HUES48 (cell line): ENCODE results near the gene PITPNM3.

Source experiments
- H3K27ac ChIP-seq: one replicate; pipeline ENCODE4 v1.7.0; 2013; ENCODE audit warnings: low read depth, low read length, inconsistent platforms
- H3K27me3 ChIP-seq: 2 replicates; pipeline ENCODE4 v1.6.1; 2013; ENCODE audit warnings: mild to moderate bottlenecking, low read length; ENCODE audit not compliant: control insufficient read depth, insufficient read depth
- H3K36me3 ChIP-seq: 2 replicates; pipeline ENCODE4 v1.6.1; 2013; ENCODE audit warnings: low read length; ENCODE audit not compliant: control insufficient read depth, insufficient read depth
- H3K4me1 ChIP-seq: 2 replicates; pipeline ENCODE4 v1.6.1; 2013; ENCODE audit warnings: mild to moderate bottlenecking, low read length; ENCODE audit not compliant: control insufficient read depth, insufficient read depth
- H3K4me3 ChIP-seq: 2 replicates; pipeline ENCODE4 v1.5.1; 2013; ENCODE audit warnings: mild to moderate bottlenecking, low read depth, low read length
- H3K9ac ChIP-seq: 2 replicates; pipeline ENCODE4 v1.6.1; 2013; ENCODE audit warnings: mild to moderate bottlenecking, low read depth, low read length, moderate library complexity
- H3K9me3 ChIP-seq: 2 replicates; pipeline ENCODE4 v1.6.1; 2013; ENCODE audit warnings: low read length; ENCODE audit not compliant: control insufficient read depth, insufficient read depth

Gene PITPNM3

DNA sequence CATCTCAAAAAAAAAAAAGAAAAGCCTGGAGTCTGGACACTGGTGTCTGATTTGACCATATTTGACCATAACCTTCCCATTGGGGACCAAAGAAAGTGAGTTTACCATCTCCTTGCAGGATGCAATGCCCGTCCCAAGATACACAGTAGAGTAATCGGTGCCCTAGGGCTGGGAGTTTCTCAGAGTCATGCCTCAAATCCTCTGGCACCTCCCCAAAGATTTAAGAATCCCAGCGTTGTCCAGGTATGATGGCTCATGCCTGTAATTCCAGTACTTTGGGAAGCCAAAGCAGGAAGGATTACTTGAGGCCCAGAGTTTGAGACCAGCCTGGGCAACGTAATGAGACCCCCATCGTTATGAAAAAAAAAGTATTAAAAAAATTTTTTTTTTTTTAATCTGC is 5.0 kb downstream of the PITPNM3 start:
- peaks cover 13% of the 10 kb centered on the region for H3K4me1 ChIP-seq
- peaks cover 28% of the 10 kb centered on the region for H3K27me3 ChIP-seq
- no peak overlapping the region for H3K27ac ChIP-seq

DNA sequence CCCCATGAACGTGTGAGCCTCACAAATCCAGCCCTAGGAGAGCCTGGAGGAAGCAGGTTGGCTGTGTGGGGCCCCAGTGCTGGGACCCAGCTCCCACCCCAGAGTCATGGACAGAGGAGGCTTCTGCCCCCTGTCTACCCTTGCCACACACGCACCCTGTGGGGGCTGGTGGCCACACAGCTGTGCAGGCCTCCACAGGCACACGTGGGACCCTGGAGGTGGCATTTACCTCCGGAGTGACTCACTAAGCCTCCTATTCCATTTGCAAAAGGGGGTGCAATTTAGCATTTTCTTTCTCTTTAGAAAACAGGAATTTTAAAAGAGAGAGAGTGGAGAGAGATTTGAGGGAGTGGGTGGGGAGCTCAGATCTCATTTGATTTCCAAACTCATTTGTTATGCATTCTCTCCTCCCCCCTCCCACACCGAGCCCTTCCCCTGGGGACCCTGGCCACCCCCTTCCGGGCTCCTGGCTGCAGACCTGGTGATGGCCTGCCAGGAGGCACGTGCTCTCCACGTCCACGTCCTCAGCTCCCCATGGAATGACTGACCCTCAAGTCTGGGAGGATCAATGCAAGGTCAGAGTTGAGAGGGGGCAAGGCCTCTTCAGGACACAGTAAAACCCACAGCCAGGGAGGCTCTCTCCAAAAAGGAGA is 6.8 kb downstream of the PITPNM3 start:
- H3K4me3 ChIP-seq = no peak overlapping the region
- peaks cover 8% of the 10 kb centered on the region; the same call in 1 of the 2 replicates for H3K4me1 ChIP-seq
- H3K27ac ChIP-seq = no peak overlapping the region
- H3K9ac ChIP-seq = no peak overlapping the region
- H3K36me3 ChIP-seq = no peaks in the 10 kb centered on the region
- H3K9me3 ChIP-seq = no peaks in the 10 kb centered on the region
- peaks cover 12% of the 10 kb centered on the region for H3K27me3 ChIP-seq

More for the DNA sequence above, 5.0 kb downstream of the PITPNM3 start:
- Histone ChIP-seq H3K36me3 (no peaks in the 10 kb centered on the region), H3K9me3 (no peaks in the 10 kb centered on the region), H3K9ac (no peak overlapping the region), H3K4me3 (no peak overlapping the region)

GRCh38 chr17:6548578-6549330 is 7.6 kb downstream of the PITPNM3 start:
- H3K27me3 ChIP-seq = peaks cover 4% of the 10 kb centered on the region; the same call in 1 of the 2 replicates
- H3K9me3 ChIP-seq = no peaks in the 10 kb centered on the region
- H3K9ac ChIP-seq = no peak overlapping the region
- no peak overlapping the region for H3K27ac ChIP-seq
- no peaks in the 10 kb centered on the region for H3K36me3 ChIP-seq
- H3K4me3 ChIP-seq = no peak overlapping the region
- peaks cover 8% of the 10 kb centered on the region; the same call in 1 of the 2 replicates for H3K4me1 ChIP-seq

DNA sequence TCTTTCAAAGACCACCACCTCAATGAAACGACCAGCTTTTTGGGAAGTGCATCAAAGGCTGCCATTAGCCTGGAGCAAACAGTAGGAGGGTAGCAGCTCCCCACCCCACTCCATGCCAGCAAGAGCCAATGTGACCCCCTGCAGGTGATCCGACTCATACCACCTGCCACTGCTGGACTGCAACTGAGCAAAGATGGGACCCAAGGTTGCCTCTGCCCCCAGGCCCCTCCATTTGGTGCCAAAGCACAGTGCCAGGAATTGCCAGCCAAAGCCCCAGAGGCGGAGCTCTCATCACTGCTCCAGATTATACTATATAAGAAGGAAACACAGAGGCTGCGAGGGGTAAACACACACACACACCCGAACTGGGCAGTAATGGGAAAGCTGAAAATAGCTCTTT is 8.3 kb downstream of the PITPNM3 start:
- H3K27me3 ChIP-seq = no peaks in the 10 kb centered on the region; the same call in 1 of the 2 replicates
- H3K9me3 ChIP-seq = no peaks in the 10 kb centered on the region
- no peak overlapping the region for H3K9ac ChIP-seq
- no peak overlapping the region for H3K27ac ChIP-seq
- no peaks in the 10 kb centered on the region for H3K36me3 ChIP-seq
- H3K4me3 ChIP-seq = no peak overlapping the region
- H3K4me1 ChIP-seq = peaks cover 8% of the 10 kb centered on the region; the same call in 1 of the 2 replicates

- H3K4me1 ChIP-seq = peaks cover 8% of the 10 kb centered on the region; the same call in 1 of the 2 replicates
- H3K27me3 ChIP-seq = no peaks in the 10 kb centered on the region; the same call in 1 of the 2 replicates
- H3K27ac ChIP-seq = no peak overlapping the region
- H3K4me3 ChIP-seq = no peak overlapping the region
- no peaks in the 10 kb centered on the region for H3K9me3 ChIP-seq
- H3K36me3 ChIP-seq = no peaks in the 10 kb centered on the region
- H3K9ac ChIP-seq = no peak overlapping the region
Measured at GRCh38 chr17:6547336-6547735, 9.0 kb downstream of the PITPNM3 start.

DNA sequence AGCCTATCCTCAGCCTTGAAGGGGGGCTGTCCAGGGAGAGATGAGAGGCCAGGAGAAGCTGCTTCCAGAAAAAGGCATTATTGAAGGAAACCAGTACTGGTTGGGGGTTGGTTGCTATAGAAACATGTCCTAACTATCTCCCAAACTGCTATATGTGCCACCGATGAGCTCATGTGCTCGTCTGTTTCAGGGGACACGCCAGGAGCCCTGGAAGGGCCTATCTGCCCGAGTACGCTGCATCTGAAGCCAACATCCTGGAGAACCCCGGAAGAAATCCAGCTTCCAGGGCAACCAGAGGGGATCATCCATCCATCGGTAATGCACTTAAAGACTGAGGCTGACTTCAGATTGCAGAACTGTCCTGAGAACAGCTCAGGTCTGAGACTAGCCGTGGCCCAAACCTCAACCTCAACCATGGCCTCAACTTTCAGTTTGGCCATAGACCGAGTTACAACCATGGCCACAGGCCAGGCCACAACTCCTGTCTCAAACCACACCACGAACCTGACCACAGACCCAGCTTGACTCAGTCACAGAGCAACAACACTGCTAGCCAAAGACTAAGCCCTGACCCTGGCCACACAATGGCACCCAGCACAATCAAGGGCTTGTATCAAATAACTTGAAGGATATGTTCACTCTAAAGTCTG is 10.2 kb downstream of the PITPNM3 start:
- Histone ChIP-seq H3K27ac (no peak overlapping the region), H3K27me3 (no peaks in the 10 kb centered on the region; the same call in 1 of the 2 replicates), H3K9ac (no peak overlapping the region), H3K4me3 (no peak overlapping the region), H3K4me1 (peaks cover 6% of the 10 kb centered on the region; the same call in 1 of the 2 replicates), H3K36me3 (no peaks in the 10 kb centered on the region), H3K9me3 (no peaks in the 10 kb centered on the region)

DNA sequence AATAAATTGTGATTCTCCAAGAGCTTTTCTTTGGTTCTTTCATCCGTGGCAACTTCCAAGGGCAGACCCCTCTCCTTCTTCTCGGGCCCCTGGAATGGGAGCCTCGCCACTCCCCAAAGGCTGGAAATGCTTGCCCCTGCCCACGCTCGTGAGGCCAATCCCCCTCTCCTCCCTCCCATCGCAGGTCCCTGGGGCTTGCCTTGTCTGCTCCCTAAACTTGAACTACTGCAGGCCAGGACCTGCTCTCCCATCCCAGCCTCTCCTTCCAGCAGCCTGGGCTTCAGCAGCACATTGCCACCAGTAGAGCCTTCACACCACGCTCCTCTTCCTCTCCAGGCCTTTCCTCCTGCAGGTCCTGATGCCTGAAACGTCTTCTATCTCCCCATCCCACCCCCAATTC is 11.1 kb downstream of the PITPNM3 start:
- Histone ChIP-seq H3K9ac (no peak overlapping the region), H3K27me3 (no peaks in the 10 kb centered on the region; the same call in 1 of the 2 replicates), H3K4me1 (peaks cover 7% of the 10 kb centered on the region; the same call in 1 of the 2 replicates), H3K27ac (no peak overlapping the region), H3K4me3 (no peak overlapping the region), H3K9me3 (no peaks in the 10 kb centered on the region), H3K36me3 (no peaks in the 10 kb centered on the region)

DNA sequence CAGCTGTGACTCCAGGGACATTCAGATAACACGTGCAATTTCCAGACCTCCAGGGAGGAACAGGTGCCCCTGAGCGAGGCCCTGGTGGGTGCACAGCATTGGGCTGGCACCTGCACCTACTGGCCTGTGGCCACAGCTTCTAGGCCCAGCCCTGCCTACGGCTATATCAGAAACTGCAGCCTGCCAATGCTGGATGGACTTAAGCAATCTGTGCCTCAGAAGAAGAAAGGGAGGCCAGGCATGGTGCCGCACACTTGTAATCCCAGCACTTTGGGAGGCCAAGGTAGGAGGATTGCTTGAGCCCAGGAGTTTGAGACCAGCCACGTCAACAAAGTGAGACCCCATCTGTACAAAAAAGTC is 12.4 kb downstream of the PITPNM3 start:
- Histone ChIP-seq H3K36me3 (no peaks in the 10 kb centered on the region), H3K27ac (no peak overlapping the region), H3K9ac (no peak overlapping the region), H3K4me1 (peaks cover 13% of the 10 kb centered on the region), H3K4me3 (no peak overlapping the region), H3K27me3 (no peaks in the 10 kb centered on the region; the same call in 1 of the 2 replicates), H3K9me3 (no peaks in the 10 kb centered on the region)

DNA sequence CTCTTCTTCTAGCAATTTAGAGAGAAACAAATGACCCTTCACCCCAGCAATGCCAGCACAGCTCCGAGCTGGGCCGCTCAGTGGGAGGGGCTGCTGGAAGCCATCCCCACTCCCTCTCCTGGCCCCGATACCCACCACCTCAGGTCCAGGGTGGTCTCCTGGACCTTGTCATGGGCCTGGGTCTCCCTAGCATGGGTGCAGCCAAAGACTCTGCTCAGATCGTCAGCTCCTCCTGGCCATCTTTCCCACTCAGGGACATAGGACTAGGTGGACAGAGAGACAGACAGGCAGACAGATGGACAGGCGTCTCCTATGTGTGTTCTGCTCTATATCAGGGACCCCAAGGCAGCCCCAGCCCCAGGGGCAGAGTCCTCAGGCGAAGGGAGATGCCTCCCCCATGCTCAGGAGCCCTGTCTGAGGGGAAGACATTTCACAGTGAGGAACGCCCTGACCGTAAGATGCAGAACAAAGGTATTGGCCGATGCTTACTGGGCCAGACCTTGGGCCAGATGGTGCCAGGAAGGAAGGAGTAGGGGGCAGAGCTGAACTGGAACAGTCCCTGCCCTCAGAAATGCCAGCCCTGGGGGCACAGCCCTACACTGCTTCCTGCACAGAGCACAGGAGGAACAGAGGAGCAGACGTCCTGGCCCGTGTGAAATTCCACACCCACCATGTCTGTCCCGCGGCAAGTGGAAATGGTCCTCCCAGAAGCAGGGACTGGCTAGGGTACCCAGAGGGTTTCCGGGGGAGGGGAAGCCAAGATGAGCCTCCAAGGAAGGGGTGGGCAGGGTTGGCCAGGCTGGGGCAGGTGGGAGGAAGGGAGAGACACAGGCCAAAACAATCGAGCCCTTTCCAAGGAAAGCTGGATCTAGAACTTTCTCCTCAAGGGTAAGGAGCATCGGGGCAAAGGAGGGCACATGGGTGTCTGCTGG is 13.0 kb downstream of the PITPNM3 start:
- no peak overlapping the region for H3K27ac ChIP-seq
- H3K27me3 ChIP-seq = no peaks in the 10 kb centered on the region
- no peak overlapping the region for H3K4me3 ChIP-seq
- no peaks in the 10 kb centered on the region for H3K36me3 ChIP-seq
- H3K9ac ChIP-seq = no peak overlapping the region
- H3K9me3 ChIP-seq = no peaks in the 10 kb centered on the region
- H3K4me1 ChIP-seq = peaks cover 13% of the 10 kb centered on the region

DNA sequence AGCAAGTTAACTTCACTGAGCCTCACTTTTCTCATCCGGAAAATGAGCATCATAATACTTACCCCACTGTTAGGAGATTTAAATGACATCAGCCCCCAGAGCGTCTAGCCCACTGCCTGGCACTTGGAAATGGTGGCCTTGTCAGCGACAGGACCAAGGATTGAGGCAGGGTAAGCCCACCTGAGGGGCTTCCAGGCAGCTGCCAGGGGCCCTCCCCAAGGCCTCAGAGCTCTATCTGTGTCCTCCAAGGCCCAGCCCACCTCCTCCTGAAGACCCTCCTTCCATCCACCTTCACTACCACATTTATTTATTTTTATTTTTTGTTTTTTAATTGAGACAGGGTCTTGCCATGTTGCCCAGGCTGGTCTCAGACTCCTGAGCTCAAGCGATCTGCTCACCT is 13.8 kb downstream of the PITPNM3 start:
- no peak overlapping the region for H3K27ac ChIP-seq
- no peaks in the 10 kb centered on the region for H3K36me3 ChIP-seq
- peaks cover 13% of the 10 kb centered on the region for H3K4me1 ChIP-seq
- H3K27me3 ChIP-seq = no peaks in the 10 kb centered on the region
- H3K4me3 ChIP-seq = no peak overlapping the region
- H3K9ac ChIP-seq = no peak overlapping the region
- no peaks in the 10 kb centered on the region for H3K9me3 ChIP-seq
